HG03064 (cell line): Measurements from ENCODE around the gene ZNF487.

Source experiments
- ATAC-seq: cut with Tn5 transposase; IDR thresholded peaks from one replicate; pipeline ENCODE4 v1.9.1; 2021; ENCODE audit warnings: low read depth; ENCODE audit not compliant: unreplicated experiment

ZNF487 gene

DNA sequence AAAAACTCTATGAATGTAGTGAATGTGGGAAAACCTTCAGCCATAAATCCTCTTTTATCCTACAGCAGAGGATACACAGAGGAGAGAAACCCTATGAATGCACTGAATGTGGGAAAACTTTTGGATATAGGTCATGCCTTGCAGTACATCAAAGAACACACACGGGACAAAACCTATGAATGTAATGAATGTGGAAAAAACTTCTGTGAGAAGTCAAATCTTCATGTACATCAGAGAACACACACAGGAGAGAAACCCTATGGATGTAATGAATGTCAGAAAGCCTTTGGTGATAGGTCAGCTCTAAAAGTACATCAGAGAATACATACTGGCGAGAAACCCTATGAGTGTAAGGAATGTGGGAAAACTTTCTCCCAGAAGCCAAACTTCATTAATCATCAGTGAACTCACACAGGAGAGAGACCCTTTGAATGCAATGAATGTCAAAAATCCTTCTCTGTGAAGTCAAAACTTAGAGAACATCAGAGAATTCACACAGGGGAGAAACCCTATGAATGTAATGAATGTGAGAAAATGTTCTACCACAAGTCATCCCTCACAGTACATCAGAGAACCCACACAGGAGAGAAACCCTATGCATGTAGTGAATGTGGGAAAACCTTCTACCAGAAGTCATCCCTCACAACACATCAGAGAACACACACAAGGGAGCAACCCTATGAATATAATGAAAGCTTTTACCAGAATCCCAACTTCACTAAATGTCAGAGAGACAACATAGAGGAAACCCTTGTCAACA, 45.6 kb downstream of the ZNF487 start:
- no peak for ATAC-seq

DNA sequence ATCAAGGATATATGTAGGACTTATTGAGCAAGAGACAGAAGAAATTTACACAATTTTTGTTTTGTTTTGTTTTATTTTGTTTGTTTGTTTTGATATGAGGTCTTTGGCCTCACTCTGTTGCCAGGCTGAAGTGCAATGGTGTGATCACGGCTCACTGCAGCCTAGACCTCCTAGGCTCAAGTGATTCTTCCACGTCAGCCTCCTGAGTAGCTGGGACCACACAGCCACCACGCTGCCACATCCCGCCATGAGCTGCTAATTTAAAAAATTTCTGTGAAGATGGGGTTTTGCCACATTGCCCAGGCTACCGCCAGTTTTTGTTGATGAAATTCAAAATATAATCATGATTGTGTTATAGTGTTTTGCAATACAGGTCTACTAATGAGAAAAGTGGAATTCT, 54.9 kb downstream of the ZNF487 start:
- ATAC-seq, result no peak

DNA sequence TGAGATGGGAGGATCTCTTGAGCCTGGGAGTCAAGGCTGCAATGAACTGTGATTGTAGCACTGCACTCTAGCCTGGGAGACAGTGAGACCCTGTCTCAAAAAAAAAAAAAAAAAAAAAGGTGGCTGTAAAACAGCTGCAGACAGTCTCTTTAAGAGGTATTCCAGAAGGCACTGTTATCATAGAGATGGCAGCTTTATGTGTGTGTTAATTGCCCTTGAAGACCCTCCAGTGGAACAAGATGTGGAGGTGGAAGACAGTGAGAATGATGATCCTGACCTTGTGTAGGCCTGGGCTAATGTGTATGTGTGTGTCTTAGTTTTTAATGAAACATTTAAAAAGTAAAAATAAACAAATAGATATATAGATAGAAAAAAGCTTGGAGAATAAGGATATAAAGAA, 66.0 kb downstream of the ZNF487 start:
- no peak for ATAC-seq

DNA sequence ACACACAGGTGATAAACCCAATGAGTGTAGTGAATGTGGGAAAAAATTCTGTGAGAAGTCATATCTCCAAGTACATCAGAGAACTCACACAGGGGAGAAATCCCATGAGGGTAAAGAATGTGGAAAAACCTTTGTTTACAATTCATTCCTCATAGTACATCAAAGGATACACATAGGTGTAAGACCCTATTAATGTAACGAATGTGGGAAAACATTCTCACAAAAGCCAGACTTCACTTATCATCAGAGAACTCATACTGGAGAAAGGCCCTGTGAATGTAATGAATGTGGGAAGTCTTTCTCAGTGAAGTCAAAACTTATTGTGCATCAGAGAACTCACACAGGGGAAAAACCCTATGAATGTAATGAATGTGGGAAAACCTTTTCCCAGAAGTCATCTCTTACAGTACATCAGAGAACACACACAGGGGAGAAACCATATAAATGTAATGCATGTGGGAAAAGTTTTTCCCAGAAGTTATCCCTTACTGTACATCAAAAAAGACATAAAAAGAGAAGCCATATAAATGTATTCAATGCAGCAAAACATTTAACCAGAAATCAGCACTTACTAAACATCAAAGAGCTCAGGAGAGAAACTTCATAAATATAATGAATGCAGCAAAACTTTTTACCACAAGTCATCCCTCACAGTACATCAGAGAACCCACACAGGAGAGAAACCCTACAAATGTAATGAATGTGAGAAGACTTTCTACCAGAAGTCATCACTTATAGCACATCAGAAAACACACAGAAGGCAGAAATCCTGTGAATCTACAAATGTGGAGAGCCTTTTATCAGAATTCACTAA, 87.7 kb downstream of the ZNF487 start:
- ATAC-seq, result no peak
